ENCODE results near the gene ATP5F1D.
"Not testable (repeated sequence)": the region's sequence is repeated elsewhere in the genome, so short reads cannot be mapped to it uniquely, and the experiment has no call there.

ATP5F1D gene

DNA sequence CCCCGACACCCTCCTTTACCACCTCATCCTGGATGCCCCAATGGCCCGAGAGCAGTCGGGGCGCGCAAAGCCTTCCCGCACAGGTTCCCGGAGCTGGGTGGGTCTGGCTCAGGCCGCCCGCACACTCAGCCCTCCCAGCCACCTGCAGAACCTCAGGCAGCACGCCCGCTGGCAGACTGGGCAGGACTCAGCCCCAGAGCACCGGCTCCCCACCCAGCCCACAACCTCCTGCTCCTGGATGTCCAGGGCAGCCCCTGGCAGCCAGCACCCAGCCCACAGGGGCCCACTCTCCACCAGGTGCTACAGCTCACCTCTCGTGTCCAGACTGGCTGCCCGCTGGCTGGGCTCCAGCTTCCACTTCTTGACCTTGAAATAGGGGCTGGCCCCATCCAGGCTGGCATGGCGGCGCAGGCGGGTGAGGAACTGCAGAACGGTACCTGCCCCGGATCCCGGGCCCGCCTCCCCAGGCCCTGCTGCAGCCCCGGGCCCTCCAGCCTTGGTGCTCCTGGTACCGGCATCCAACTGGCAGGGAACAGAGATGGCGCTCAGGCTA, 8.4 kb upstream of the ATP5F1D start:
- no peak for FAIRE-seq

DNA sequence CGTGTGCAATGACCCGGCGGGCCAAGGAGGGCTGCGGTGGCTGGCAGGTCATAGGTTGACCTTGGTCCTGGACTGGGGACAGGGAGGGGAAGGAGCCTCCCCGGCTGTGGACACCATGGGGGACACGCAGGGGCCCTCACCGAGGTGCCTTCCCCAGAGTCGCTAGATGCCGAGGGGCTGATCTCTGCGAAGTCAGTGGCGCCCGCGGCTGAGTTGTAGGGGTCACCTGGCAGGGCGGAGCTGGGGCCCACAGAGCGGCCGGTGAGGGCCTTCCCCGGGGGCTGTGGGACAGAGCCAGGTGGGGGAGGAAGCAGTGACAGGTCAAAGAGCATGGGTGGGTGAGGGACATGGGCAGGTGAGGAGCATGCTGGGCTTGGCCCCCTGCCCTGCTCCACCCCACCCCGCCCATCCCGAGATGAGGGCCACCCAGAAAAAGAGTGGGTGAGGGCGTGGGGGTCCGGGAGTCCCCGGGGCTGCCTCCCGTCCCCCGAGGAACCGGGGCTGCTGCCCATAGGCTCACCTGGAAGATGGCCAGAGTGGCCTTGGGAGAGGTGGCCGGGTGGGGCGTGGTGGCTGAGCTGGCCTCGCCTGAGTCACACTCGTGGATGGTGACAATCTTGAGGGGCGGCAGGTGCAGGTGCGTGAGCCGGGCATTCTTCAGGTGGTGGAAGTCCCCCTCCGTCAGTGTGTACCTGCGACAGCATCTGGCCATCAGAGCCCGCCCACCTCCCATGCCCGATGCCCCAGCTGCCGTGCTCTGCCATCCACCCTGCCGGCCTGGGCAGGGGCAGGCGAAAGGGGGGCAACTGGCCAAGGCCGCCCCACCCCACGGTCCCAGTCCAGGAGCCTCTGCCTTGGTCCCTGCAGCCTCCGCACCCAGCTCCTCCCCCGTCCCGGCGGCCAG, 7.2 kb upstream of the ATP5F1D start:
- FAIRE-seq: no peak

DNA sequence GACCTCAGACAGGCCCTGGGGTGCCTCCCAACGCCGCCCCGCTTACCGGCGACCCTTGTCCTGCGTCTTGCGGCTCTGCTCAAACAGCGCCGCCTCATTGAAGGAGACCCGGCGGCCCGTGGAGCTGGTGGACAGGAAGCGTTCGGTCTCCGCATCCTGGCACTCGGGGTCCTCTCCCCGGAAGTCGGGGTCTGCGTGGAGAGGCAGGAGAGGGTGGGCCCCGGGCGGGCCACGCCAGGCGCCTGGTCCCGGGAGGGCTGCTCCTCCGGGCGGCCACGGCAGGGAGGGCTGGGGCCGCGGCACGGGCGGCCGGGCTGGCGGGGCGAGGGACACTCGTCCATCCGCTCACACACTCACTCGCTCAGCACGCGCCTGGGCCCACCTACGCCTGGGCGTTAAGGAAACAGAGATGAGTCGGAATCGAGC, 6.6 kb upstream of the ATP5F1D start:
- FAIRE-seq: no peak

DNA sequence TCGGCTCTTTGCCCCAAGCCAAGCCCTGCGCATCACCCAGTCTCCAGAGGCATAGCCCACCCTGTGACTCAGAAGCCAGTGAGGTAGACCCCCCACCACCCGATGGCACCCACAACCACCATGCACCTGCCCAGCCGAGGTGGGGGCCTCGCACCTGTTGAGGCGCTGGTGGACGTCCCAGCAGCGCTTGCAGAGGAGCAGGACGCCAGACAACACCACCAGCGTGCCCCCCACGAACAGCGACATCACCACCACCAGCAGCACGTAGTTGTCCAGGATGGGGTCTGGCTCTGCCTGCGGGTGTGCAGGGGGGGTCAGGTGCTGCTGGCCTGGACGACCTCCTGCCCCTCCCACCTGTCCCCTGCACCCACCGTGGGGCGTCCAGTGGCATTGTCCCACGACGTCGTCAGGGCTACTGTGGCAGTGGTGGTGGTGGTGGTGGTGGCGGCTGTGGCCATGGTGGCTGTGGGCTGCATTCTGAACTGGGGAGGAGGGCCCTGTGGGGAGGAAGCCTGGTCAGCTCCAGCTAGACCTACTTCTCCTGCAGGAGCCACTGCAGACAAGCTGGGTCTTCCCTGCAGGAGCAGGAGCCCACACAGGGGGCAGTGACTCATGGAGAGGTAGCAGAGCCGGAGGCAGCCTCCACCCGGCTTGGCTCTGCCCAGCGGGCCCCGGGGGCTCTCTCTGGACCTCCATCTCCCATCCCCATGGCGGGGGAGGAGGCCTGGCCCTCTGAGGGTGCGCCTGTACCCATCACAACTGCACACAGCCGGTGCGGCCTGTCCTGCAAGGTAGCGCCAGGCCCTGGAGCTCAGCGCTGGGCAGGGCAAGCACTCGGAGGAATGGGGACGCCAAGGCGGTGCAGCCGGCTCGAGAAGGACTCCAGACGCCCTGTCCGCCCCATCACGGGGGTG, 5.7 kb upstream of the ATP5F1D start:
- no peak for FAIRE-seq

DNA sequence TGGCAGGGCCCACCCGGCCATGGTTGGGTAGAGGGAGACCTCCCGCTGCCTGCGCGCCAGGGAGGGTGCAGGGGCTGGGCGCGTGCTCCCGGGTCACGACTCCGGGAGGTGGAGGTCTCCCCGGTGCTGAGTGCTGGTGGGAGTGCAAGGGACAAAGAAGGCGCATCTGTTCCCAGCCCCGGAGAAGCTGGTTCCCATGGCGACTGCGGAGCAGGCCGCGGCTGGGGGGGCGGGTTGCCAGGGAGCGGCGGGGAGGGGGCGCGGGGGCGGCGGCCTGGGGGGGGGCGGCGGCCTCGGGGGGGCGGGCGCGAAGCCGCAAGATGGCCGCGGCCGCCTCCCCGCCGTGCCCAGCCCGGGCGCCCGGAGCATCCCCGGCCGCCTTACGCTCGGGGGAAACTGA, 5.0 kb upstream of the ATP5F1D start:
- no peak for FAIRE-seq

DNA sequence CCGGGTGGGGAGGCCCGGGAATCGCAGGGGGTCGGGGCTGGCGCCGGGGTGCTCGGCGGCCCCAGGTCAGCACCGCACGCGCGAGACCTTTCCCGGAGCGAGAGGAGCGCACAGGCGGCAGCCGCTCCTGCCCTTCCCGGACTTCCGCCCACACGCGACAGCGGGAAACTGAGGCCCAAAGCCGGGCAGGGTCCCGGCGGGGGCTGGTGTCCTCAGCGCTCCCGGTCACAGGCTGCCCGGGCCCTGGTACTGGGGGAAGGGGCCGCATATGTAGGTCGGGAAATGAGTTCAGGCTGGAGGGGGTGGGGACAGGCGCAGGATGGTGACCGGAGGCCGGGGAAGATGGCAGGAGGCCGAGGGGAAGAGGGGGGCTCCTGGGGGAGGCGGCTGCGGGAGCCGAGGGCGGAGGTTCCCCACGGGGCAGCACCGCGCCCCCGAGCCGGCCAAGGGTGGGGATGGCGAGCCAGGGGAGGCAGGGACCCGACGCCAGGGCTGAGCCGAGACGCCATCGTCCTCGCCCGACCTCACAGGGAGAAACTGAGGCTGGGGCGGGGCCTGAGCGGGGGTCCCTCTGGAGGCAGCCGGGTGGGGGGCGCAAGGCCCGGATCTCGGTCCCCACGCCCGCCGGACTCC, 4.4 kb upstream of the ATP5F1D start:
- FAIRE-seq: no peak

DNA sequence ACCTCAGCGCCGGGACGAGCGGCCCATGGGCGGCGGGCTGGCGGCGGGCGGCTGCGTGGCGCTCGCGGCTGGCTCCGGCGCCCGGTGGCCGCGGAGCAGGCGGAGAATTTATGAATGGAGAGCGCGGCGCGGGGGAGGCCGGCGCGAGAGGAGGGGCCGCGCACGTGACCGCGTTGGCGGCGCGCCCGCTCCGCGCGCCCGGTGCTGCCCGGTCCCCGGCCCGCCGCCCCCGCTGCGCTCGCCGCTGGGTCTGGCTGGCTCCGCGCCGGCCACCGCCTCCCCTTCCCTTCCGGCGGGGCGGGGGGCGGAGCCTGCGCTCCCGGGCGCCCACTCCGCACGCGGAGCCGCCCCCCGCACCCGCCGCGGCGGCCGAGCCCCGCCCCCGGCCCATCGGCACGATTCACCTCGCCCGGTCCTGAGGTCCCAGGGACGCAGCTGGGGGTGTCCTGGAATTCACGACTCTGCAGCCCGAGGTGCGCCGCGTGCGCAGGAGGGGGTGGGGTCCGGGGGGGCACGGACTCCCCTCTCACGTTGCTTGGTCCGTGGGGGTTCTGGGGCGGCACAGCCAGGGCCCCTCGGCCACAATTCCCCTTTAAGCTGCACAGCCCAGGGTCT, 3.7 kb upstream of the ATP5F1D start, which contains the start of gene CBARP:
Gene CBARP (minus strand): TSS at position 252 of the 615 bp plus-strand sequence. CDS start 1,905 bp downstream, outside the sequence.
- FAIRE-seq: no peak

DNA sequence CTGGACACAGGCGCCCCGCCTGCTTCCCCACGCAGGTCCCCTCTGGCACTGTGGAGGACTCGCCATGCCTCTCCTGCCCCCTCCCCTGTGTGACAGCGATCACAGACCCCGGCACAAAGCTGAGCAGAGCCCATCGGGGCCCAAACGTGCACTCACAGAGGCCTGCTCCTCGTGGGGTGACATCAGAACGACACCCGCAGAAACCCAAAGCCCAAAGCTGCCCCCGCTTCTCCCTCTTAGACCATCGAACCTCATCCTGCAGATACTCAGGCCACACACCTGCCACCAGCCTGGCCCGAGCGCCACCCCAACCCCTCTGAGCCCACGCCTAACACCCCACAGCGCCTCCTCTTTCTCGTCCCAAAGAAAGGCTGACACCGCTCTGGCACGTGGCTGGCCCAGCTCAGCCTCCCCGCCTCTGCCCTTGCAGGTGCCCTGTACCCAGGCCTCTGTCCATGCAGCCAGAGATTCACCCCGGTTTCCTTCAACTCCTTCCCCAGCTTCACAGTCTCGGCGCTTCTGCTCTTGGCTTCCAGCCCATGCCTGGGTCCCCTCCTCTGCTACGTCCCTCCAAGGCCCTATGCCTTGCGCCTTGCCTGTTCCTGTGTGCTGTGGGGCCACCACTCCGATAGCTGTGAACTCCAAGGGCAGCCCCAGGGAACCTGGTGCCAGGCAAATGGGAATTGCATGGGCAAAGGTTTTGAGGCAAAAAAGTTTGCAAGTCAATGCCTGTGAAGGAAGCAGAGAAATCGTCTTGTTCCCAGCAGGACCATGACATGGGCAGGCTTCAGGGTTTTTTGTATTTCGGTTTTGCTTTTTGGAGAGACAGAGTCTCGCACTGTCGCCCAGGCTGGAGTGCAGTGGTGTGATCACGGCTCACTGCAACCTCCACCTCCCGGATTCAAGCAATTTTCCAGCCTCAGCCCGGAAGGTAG, 2.9 kb upstream of the ATP5F1D start:
- FAIRE-seq: no peak

DNA sequence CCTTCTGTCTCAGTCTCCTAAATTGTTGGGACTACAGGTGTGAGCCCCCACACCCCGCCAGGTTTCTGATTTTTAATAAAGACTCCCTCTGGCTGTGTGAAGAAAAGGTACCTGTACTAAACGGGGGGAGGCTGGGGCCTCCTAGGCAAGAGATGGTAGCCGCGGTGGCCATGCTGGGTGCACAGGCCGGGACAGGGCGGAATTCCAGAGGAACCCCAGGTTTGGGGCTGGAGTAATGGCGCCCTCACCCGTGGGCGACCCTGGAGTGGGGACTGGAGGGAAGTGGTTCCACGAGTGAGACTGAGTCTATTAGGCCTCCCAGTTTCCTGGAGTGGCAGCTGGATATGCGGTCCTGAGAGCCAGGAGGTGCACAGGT, 2.1 kb upstream of the ATP5F1D start:
- FAIRE-seq: no peak

DNA sequence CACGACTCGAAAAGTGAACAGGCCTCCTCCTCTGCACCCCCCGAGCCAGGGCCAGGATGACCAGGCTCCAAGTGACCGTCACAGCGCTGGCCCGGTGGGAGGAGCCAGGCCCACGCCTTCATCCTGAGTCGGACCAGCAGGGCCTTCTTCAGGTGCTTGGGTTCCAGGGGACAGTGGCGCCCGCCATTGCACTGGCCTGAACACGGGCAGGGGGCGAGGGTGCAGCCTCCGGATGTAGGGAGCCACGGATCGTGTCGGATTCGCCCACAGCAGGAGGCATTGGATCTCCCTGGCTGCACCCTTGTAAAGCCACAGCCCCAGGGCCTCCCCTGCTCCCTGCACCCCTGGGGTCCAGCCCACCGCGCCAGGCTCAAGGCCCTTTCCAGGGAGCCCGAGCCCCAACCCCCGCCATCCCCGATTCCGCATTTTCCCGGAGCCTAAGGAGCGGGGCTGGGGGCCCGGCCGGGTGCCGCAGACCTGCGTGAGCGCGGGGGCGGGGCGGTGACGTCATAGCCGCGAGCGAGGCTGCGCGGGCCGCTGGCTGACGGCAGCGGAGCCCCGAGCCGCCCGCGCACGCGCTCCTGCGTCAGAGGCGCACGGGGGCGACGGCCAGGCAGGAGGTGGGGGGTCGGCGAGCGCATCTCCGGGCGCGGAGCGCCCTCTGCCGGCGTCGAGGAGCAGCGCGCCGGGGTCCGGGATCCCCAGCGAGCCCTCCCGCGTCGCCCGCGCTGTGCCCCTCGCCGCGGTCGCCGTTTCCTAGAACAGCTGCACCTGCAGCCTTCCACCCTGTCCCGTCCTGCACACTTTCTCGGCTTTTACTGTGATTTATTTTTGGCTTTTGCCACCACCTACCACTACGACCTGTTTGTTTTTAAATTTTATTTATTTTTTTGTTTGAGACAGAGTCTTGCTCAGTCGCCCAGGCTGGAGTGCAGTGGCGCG, 1.5 kb upstream of the ATP5F1D start:
- FAIRE-seq: no peak

DNA sequence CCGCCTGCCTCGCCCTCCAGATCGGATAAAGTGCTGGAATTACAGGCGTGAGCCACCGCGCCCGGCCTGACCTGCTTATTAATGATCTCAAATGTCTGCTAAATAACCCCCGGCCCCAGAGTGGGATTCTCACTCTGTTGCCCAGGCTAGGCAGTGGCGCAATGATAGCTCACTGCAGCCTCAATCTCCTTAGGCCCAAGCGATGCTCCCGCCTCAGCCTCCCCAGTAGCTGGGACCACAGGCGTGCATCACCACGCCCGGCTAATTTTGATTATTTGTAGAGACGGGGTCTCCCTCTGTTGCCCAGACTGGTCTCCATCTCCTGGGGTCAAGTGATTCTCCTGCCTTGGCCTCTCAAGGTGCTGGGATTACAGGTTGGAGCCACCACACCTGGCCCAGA, 626 bp upstream of the ATP5F1D start:
- FAIRE-seq: no peak

DNA sequence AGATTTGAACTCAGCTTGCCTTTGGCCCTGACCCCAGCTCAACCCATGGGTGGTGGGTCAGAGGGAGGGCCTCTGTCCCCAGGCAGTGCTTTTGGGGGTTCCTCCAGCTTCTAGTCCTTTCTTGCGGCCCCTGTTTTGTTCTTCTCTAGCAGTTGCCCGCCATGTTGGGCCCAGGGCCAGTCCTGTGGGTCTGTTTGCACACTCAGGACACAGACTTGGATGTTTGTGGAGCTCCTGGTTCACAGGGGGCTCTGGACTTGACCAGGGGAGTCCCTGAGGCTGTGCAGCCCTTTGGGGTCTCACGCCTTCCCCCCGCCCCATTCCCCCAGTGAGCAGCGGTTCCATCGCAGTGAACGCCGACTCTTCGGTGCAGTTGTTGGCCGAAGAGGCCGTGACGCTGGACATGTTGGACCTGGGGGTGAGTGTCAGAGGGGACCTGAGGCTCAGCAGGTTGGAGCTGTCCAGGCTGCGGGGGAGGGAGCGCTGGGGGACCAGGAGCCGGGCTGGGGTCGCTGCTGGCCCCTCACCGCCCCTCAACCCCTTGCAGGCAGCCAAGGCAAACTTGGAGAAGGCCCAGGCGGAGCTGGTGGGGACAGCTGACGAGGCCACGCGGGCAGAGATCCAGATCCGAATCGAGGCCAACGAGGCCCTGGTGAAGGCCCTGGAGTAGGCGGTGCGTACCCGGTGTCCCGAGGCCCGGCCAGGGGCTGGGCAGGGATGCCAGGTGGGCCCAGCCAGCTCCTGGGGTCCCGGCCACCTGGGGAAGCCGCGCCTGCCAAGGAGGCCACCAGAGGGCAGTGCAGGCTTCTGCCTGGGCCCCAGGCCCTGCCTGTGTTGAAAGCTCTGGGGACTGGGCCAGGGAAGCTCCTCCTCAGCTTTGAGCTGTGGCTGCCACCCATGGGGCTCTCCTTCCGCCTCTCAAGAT, 2.5 kb downstream of the ATP5F1D start:
- no peak for FAIRE-seq

DNA sequence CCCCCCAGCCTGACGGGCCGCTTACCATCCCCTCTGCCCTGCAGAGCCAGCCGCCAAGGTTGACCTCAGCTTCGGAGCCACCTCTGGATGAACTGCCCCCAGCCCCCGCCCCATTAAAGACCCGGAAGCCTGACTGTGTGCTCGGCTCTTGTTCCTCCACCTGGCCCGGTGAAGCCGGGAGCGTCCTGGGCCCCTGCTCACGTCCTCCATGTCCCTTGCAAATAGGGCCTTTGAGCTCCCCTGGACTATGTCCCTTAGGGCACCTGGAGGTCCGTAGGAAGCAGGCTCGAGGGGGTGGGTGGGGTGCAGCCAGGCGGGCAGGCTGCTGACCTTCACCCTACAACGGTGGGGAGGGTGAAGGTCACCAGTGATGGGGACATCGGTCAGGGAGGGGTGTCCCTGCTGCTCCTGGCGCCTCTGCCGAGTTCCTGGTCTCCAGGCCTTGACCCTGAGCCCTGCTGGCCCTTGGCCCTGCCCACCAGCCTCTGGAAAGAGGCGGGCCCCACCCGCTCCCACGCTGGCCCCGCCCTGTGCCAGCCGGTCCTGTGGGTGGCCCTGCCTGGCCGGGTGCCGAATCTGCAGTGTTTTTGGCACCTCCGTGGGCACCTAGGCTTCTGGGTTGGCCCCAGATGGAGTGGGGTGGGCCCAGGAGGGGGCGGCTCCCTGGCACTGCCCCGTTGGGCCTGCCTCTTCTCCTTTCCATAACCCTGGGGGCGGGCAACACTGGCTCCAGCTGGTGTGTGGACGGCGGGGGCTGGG, 3.3 kb downstream of the ATP5F1D start:
- no peak for FAIRE-seq

DNA sequence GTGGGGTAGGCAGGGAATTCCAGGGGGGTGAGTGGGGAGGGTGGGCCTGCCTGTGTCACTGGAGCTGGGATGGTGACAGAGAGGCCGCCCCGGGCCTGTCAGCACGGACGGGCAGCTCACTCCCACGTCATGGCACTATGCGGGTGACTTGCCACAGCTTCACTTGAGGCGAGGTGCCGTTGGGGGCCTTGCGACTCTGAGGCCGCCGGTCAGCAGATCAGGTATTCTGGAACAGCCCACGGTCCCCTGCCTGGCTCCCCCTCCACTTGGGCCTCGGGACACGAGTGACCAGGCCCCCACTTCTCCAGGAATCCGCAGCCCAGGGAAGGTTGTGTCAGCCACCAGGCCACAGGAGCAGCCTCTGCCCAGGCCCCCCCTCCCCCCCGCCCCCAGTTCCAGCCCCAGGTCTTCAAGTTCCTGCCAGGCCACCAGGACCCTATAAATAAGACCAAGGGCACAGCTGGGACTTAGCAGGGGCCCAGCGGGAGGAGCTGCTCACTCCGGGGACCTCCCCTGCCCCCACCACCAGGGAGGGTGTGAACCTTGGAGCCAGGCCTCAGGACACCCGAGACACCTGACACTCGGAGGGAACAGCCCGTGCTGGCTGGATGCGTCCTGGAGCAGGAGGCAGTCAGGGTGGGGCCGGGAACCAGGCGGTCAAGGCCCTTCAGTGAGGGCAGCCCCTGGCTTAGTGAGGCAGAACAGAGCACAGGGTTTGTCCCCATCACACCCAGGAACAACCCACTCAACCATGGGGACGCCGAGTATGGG, 4.1 kb downstream of the ATP5F1D start:
- FAIRE-seq: no peak

DNA sequence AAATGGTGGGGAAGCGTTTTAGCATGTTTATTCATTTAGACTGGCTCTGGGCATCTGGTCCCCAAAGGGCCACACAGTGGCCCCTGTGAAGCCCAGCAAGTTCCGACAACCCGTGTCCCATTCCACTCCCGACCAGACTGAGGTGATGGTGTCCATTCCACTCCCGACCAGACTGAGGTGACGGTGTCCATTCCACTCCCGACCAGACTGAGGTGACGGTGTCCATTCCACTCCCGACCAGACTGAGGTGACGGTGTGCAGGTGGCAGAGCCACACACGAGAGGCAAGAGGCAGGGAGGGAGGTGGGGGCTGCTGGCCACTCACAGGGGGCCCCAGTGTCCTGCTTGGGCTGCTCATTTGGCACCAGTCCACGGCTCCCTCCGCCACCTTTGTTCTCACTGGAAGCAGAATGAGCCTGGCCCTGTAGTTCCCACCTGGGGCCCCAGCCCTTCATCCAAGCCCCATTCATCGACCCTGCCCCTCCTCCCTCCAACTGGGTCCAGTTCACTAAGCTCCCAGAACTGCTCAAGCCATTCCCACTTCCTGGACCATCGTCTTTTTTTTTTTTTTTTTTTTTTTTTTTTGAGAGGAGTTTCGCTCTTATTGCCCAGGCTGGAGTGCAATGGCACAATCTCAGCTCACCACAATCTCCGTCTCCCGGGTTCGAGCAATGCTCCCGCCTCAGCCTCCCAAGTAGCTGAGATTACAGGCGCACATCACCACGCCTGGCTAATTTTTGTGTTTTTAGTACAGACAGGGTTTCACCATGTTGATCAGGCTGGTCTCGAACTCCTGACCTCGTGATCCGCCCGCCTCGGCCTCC, 4.9 kb downstream of the ATP5F1D start:
- not testable (repeated sequence) for FAIRE-seq

DNA sequence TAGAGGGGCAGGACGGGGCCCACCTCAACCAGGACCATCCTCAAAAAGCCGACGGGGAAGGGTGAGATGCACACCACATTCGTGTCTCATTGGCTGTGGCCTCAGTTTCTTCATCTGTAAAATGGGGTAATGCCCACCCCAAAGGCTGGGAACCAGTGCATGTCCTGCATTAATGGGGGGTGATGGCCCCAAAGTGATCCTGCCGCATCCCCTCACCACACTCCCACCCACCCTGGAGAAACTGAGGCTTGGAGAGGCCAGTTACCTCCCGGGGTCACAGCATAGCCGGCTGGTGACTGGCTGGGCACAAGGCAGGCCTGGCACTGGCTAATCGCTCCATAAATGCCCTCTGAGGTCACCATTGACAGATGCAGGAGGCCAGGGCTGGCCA, 6.2 kb downstream of the ATP5F1D start:
- no peak for FAIRE-seq

Data from islet of Langerhans (tissue), 1 donor.